ENCODE measurements around the gene PCGF1.

- TF ChIP-seq JUND (IDR thresholded peaks at IDR 0.05) (no peak), CTCF (IDR thresholded peaks at IDR 0.05 in 2 of 3, conservative IDR thresholded peaks at IDR 0.05 in 1 of 3; ENCODE audit: borderline replicate concordance in 1 of 3, insufficient read depth in 1 of 3, low read depth in 2 of 3, low read length in 2 of 3) (no peak), POLR2A (IDR thresholded peaks at IDR 0.05; ENCODE audit: borderline replicate concordance, extremely low read depth, insufficient read depth, insufficient read length) (no peak), EZH2 (IDR thresholded peaks at IDR 0.05) (no peak), ZNF274 (IDR thresholded peaks at IDR 0.05; ENCODE audit: low read depth, low read length) (no peak), POLR2AphosphoS5 (IDR thresholded peaks at IDR 0.05; ENCODE audit: low read depth, low read length) (no peak), EGR1 (IDR thresholded peaks at IDR 0.05; ENCODE audit: low read depth) (no peak), SIN3A (IDR thresholded peaks at IDR 0.05; ENCODE audit: low read depth) (no peak)
These were observed 31.4 kb upstream of the PCGF1 start for GRCh38 chr2:74538881-74539339.
